HK-2 (cell line): Measurements from ENCODE around the gene C1orf116.

Experiments
- DNase-seq: peaks from one replicate; pipeline ENCODE4 v3.0.0-alpha.2; 2018; ENCODE audit not compliant: unreplicated experiment

The C1orf116 gene

DNA sequence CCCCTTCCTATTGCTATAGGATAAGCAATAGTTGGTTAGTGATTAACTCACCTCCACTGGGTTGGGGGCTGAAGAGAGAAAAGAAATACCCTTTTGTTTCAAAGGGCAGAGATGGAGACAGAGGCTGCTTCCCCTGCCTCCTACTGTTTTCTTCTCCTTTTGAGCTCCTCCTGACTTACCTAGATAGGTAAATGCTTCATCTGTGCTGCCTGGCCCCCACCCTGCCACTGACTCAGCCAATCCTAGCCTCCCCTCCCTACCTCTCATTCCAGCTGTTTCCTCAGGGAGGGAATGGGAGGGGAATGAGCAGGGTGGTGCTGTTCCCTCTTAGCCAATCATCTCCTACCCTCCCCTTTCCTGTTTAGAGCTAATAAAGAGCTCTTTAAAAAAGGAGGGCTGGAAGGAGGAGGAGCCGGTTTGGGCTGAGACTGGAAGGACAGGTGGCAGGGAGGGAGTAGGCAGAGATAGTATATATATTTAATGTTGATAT is at the start of gene C1orf116:
Gene C1orf116 (minus strand): TSS at position 229 of the 490 bp plus-strand sequence. CDS start 5,158 bp downstream, outside the sequence.
- no peak for DNase-seq

DNA sequence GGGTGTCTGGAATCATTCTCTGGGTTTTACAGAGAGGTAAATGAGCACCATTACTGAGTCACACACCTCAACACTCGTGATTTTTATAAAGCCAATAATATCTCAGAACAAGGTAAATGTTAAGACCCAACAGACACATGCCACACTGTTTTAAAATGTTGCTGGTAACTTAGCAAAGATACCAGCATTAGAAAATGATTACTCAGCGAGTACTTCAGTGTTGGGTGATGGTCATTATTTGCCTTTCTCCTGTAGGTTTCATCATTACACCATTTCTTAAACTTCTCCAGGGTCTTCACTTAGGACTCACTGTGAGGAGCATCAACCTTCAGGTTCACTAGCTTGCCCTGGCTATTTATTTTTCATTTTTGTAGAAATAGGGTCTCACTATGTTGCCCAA is 49.2 kb upstream of the C1orf116 start:
- DNase-seq, result no peak

DNA sequence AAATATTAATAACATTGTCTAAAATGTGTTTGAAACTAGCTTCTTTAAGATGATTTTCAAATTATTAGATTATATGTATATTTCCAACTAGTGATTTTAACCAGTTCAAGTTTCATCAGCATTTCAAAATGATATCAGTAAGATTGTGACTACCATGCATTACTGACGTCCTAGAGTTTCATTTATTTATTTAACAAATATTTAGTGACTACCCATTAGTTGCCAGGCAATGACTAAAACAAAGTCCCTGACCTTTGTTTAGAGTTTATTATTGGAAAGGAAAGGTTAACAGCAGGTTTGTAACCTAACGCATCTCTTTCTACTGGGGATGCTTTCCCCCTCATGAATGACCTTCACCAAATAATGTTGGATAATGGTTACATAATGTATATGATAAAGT is 48.5 kb upstream of the C1orf116 start:
- no peak for DNase-seq

- DNase-seq, result peak; percentile 29
Observed at GRCh38 chr1:207079706-207080241, 47.2 kb upstream of the C1orf116 start.

DNA sequence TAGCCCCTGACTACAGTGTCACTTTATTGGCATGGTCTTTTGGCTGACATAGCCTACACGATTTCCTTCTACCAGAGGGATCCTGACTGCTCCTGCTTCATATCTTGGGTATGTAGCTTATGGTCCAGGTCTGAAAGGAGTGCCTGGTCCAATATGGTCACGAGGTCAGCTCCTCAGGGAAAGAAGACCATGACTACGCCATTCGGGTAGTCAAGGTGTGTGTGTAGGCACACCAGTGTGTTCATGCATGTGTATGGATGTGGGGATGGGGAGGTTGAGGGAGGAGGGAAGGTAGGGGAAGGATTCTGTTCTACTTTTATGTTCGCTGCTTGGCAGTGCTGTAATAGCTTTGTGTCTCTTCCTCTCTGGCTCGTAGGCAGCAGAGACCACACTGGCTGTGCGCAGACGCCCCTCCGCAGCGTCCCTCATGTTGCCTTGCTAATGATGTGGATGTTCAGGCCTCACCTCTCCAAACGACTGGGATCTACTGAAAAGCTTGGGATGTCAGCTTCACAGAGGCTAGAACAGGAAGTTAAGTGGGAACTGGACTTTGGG is 46.1 kb upstream of the C1orf116 start:
- DNase-seq, result no peak

DNA sequence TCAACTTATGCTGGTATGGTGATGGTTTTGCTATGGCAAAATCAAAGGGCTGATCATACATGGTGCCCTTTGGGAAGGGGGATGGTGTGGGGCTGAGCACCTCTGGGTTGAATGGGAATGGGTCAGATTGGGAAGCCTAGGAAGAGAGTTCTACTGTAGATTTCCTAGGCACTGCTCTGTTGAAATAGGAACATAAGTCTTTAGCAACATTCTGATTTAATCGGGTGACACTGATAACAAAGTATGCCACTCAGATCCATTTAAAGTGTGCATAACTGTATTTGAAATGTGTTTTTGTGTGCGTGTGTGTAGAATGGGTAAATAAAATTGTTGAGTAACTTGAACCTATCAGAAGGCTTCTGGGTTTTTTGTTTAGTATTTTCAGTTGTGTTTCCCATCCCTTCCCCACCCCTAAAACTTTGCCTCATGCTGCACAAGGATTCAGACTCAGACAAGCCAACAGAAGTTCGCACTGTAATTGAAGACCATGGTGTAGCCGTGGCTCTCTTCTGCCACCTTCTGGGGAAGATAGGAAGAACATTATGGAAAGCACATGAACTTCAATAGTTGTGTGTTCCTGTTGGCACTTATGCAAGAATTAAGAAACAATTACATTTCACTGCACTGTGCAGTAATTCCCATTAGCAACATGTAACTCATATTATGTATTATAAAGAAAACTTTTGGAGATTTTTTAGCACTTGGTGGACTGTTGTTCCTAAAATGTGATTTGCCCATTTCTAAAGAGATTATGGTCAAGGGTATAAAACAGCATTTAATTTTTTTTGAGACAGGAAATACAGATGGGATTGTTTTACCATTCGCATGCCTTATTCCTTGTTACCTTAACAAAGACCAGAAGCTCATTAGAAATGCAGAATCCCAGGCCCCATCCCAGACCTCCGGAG is 45.2 kb upstream of the C1orf116 start:
- DNase-seq, result peak; percentile 72

DNA sequence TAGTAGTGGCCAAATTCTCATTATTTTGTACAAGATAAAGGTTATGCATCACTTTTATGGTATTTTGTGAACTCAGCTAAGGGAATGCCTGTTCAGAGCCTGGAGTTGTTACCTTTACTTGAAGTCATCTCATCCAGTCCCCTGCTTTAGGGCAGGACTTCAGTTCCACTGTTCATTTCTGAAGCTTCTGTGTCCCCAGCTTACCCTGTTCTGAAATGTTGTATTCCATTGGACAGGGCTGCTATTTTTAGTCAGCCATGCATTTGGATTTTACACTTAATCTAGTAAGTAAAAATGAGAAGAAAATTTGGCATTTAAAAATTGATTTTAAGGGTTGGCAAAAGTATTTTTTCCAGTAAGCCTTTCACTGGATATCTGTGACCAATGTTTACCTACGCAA is 44.5 kb upstream of the C1orf116 start:
- DNase-seq, result no peak

DNA sequence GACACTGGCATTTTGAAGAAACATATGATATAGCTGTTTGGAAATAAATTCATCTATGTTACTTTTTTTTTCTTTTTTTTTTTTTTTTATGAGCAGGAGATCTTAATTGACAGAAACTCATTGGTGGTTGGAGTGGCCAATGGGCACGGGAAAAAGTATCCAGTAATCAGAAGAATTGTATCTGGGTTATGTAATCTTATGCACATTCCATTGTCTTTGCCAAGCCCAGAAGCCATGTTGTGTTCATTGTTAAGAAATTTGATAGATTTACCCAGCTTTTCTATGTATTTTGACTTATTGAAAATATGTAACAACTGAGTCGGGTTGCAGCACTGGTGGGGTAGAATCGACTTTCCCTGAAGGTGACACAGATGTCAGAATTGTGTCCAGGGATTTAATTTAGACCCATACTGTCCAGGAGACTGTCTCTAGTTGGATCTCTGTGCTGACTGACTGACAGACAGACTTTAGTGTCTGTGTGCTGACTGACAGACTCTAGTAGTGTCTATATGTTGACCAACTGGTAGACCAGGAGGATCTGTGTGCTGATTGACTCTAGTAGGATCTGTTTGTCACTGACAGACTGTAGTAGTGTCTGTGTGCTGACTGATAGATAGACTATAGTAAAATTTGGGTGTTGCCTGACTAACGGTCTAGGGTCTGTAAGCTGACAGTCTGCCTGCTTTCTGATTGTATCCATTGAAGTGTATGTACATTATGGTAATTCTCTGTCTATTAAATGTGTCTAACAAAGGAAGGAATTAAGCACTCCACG is 43.8 kb upstream of the C1orf116 start:
- DNase-seq, result no peak

DNA sequence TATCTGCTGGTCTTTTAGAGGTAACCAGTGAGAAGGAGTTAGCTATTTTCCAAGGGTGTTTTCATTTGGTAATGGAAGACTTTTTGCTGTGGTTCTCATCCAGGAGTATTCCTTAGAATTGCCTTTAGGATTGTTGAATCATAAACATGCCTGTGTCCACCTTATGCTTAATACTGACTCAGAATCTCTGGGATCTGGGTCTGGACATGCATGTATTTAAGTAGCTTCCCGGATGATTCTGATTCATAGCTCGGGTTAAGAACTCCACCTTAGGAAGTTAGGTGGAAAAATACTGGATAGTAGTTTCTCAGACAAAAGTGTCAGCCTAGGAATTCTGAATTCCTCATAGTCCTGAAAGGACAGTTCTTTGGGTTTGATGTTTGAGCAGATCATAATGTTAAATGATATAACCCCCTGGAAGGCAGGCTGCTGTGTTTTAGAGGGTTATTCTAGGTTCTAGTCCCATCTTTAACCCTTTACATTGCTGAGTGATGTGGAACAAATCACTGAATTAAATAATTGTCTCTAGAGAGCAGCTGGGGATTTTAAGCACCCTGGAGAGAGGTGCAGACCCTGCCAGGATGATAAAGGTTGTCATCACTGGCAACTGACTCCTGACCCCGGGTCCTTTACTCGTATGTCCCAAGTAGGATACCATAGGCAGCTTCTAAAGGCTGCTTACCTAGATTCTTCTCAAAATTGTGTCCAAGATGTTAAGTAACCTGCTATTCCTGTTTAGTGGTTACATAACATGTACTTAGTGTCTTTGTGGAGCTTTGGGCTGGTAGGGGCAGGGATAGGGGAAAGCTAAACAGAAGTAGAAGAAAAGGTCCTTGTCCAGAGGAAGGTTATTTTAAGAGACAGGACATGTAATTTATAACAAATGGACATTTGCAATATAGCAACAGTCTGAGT is 41.6 kb upstream of the C1orf116 start:
- no peak for DNase-seq

GRCh38 chr1:207072233-207072632 is 39.7 kb upstream of the C1orf116 start:
- no peak for DNase-seq

GRCh38 chr1:207071426-207071825 is 38.9 kb upstream of the C1orf116 start:
- no peak for DNase-seq

DNA sequence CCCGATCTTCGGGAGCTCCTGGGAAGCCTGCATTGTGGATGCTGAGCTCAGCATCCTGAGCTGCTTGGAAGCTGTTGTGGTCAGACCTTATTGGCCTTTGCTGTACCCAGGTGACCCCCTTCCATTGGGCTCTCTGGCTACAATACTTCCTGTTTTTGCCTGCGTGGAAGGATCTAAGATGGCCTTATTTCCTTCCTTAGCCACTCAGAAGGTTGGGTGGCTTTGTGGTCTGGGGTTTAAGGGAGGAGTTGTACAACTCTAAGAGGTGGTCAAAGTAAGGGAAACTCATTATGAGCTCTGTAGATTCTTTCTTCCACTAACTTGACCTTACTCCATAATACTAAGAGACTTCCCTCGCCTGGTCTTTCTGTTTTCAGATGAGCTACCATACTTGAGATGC is 38.3 kb upstream of the C1orf116 start:
- DNase-seq, result no peak

DNA sequence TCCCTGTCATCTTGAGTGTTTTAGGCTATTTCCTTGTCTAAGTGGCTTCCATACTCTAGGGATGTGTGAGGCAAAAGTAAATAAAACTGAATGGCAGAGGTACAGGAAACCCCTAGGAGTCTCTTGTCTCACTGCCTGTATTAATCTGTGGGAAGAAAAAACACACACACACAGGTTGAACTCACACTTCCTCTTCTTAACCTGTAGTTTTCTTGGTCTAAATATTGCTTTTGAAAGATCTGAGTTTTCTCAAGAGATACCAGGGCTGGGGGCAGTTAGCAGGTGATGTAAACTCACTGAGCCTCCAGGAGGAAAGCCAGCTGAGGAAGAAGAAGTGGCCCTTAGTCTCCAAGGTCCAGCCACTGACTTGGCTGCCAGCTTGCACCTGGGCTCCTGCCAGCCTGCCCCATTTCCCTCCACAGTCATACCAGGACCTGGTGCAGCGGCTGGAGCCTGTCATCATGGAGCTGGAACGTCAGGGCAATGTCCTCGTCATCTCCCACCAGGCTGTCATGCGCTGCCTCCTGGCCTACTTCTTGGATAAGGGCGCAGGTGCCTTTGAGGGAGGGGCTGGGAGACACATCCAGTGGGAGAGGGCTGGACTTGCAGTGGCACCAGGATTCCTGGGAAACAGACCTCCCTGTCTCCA is 37.4 kb upstream of the C1orf116 start:
- DNase-seq, result no peak

- DNase-seq, result no peak
Observed at GRCh38 chr1:207069061-207069460, 36.5 kb upstream of the C1orf116 start.

- DNase-seq, result no peak
Observed at GRCh38 chr1:207067665-207068064, 35.1 kb upstream of the C1orf116 start.

- no peak for DNase-seq
Observed at GRCh38 chr1:207067185-207067584, 34.6 kb upstream of the C1orf116 start.

- DNase-seq, result no peak
Observed at GRCh38 chr1:207064561-207064960, 32.0 kb upstream of the C1orf116 start.

GRCh38 chr1:207063014-207063413 is 30.5 kb upstream of the C1orf116 start:
- no peak for DNase-seq

DNA sequence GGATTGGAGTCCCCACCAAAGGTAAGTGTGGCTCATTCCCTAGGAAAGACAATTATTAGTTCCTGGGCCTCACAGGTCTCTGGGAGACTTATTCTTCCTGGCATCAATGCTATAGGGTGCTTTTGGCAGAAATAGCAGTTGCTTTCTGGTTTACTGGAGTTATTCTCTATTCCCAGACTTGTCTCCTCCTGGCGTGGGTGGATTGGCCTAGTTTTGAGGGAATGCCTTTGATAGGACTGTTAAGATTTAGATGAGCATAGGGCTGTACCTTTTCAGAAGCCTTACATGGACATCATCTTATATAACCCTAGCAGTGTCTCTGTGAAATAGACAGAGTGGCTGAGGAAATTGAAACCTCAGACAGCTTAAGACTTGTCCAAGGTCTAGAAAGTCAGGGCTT is 29.5 kb upstream of the C1orf116 start:
- no peak for DNase-seq

GRCh38 chr1:207060596-207060995 is 28.0 kb upstream of the C1orf116 start:
- no peak for DNase-seq

GRCh38 chr1:207059881-207060280 is 27.3 kb upstream of the C1orf116 start:
- no peak for DNase-seq
